Measurements from ENCODE around the gene KRTAP4-12.

DNA sequence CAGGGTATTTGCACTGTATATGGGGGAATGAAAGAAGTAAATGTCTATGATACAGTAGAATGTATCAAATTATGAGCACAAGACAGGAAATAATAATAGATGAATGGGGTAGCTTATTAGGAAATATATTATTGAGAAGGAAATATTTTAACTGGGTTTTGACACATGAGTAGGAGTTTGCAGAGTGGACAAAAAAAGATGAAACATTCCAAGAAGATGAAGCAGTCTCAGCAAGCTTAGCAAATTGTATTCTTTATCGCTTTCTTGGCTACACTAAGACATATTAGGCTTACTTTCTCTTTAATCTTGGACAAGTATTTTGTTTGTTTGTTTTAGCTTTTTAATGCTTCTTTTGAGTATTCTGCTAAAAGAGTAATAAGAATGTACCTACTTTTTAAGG, 20.1 kb downstream of the KRTAP4-12 start:
- TF ChIP-seq, protein P1, sequence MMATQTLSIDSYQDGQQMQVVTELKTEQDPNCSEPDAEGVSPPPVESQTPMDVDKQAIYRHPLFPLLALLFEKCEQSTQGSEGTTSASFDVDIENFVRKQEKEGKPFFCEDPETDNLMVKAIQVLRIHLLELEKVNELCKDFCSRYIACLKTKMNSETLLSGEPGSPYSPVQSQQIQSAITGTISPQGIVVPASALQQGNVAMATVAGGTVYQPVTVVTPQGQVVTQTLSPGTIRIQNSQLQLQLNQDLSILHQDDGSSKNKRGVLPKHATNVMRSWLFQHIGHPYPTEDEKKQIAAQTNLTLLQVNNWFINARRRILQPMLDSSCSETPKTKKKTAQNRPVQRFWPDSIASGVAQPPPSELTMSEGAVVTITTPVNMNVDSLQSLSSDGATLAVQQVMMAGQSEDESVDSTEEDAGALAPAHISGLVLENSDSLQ (IDR thresholded peaks at IDR 0.05) = no peak
- no peak for TF ChIP-seq SUZ12 (IDR thresholded peaks at IDR 0.05)
- TF ChIP-seq FOXM1 (IDR thresholded peaks at IDR 0.05; ENCODE audit: borderline replicate concordance) = no peak
- no peak for TF ChIP-seq SP1 (IDR thresholded peaks at IDR 0.05)
- TF ChIP-seq HDGF (IDR thresholded peaks at IDR 0.05; ENCODE audit: borderline replicate concordance) = no peak
- TF ChIP-seq ELF4 (IDR thresholded peaks at IDR 0.05) = no peak
- no peak for TF ChIP-seq FOXK2 (IDR thresholded peaks at IDR 0.05)
- no peak for TF ChIP-seq LEF1 (IDR thresholded peaks at IDR 0.05; ENCODE audit: borderline replicate concordance)
- no peak for TF ChIP-seq TARDBP (IDR thresholded peaks at IDR 0.05)
- TF ChIP-seq FOXA1 (IDR thresholded peaks at IDR 0.05) = no peak
- TF ChIP-seq BHLHE40 (IDR thresholded peaks at IDR 0.05; ENCODE audit: borderline replicate concordance) = no peak
- TF ChIP-seq ZNF384 (IDR thresholded peaks at IDR 0.05) = no peak
- TF ChIP-seq ARNT (IDR thresholded peaks at IDR 0.05) = no peak

Data from HEK293T (cell line).